ENCODE results near the gene CARTPT. TPM values are rescaled to one million over a fixed set of nuclear protein-coding genes. Genes with fewer than 3 reads are reported as not detected.

Gene CARTPT
- total and polyA plus RNA-seq, 2 of the 8 experiments (the other 6 are each of a cell fraction or from before 2014, with no cell fraction given): not detected

DNA sequence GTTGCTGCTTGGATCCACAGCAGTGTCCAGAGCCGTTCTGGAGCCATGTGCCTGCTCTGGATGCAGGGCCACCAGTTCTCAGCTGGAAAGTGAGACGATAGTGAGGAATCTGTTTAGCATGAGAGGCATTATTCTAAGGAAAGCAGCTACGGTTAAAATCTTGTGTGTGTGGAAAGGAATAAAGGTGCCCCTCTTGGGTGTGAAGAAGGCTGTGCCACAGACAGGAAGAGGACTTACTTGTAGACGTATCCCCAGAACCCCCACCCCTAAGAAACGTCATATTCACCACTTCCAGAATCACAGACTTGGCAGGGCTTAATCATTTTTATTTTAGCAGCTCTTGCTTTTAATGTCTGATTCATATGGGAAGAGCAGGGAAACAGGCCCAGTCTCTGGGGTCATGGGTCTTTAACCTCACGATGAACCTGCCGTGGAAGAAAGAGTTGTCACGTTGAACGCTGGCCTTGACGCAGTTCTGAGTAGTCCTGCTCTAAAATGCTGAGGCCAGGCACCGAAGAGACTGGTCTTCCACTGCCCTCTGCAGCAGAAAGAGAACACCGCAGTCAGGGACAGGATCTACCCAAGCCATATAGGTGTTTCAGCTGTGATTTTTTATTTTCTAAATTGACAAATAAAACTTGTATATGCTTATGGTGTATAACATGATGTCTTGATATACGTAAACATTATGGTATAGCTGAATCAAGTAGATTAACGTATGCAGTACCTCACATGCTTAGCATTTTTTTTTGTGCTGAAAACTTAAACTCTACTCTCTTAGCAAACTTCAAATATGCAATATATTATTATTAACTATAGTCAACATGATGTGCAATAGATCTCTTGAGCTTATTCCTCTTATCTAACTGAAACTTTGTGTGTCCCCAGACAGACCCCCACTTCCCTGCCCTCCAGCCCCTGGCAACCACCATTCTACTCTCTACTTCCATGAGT lies 38.8 kb downstream of the CARTPT start:
- no peak overlapping the region for H3K56ac ChIP-seq (replicated peaks; ENCODE audit: insufficient read length, low read depth, low read length)
- no peak overlapping the region for H2BK15ac ChIP-seq (ENCODE audit: low read length)
- WGBS, 2 experiments (ENCODE audit: extremely low coverage in 1 of 2, insufficient coverage in 1 of 2, insufficient read length in 1 of 2, insufficient replicate concordance in 2 of 2, low coverage in 1 of 2, low lambda C conversion rate in 2 of 2, missing lambda C conversion rate in 1 of 2): 59% methylated on average over 14 of the region's 14 CpGs; no CpG with 5 or more reads in 1 of the 2 experiments
- H4K5ac ChIP-seq (ENCODE audit: insufficient read length, low read depth, low read length): no peak overlapping the region
- H4K20me1 ChIP-seq (replicated peaks in 1 of 2; ENCODE audit: control insufficient read depth in 1 of 2, insufficient read depth in 2 of 2, low read length in 2 of 2): no peaks in the 10 kb centered on the region
- FAIRE-seq: peak; percentile 69
- H3K23ac ChIP-seq (ENCODE audit: insufficient read length): no peak overlapping the region
- no peak overlapping the region for H3K14ac ChIP-seq (ENCODE audit: insufficient read length)
- no peaks in the 10 kb centered on the region; a peak in 1 of 7 replicates for H3K4me1 ChIP-seq (replicated peaks in 1 of 4; ENCODE audit: control insufficient read depth in 3 of 4, insufficient read depth in 4 of 4, low read length in 3 of 4)
- H3K23me2 ChIP-seq (ENCODE audit: low read depth, low read length): no peaks in the 10 kb centered on the region
- H3K9me3 ChIP-seq (ENCODE audit: insufficient read depth in 2 of 2, low read depth in 1 of 2, low read length in 1 of 2): no peaks in the 10 kb centered on the region
- H2BK12ac ChIP-seq (ENCODE audit: low read depth, low read length): no peak overlapping the region
- H2AFZ ChIP-seq (ENCODE audit: low read length): no peak overlapping the region
- no peak overlapping the region for H2BK120ac ChIP-seq (replicated peaks; ENCODE audit: low read depth, low read length)
- POLR2A ChIA-PET (ENCODE audit: partially characterized antibody): no interaction called here
- H3K27me3 ChIP-seq (replicated peaks in 1 of 4; ENCODE audit: control insufficient read depth in 3 of 4, extremely low read depth in 1 of 4, insufficient read depth in 3 of 4, low read length in 3 of 4): no peaks in the 10 kb centered on the region
- no peak overlapping the region for H3K4me3 ChIP-seq (ENCODE audit: extremely low read depth in 1 of 4, insufficient read depth in 2 of 4, low read depth in 3 of 4, low read length in 4 of 4)
- no peak overlapping the region for H3K18ac ChIP-seq (ENCODE audit: extremely low read depth, low read length)
- H3K36me3 ChIP-seq (ENCODE audit: control insufficient read depth in 2 of 4, insufficient read depth in 4 of 4, low read length in 3 of 4): no peaks in the 10 kb centered on the region
- no peak overlapping the region for H3K4me2 ChIP-seq (ENCODE audit: insufficient read depth in 1 of 2, low read depth in 2 of 2, low read length in 2 of 2)
- peak; percentile 31 to 63 for DNase-seq (ENCODE audit: low read depth in 1 of 2, low spot score in 2 of 2)
- no peak overlapping the region for H3K27ac ChIP-seq (ENCODE audit: low read depth, low read length)
- no peak overlapping the region for H4K8ac ChIP-seq (ENCODE audit: extremely low read depth, insufficient read depth, low read length)
- CTCF ChIA-PET (ENCODE audit: partially characterized antibody): interaction anchor here (0.6 to 2.6 kb wide), 35 partner anchors 9 to 289 kb away, joined by 3 to 16 read pairs (median 4); partner anchors contain the start of genes CARTPT and MCCC2
- no peaks in the 10 kb centered on the region for H3K79me1 ChIP-seq (ENCODE audit: low read depth, low read length)
- H2BK20ac ChIP-seq (ENCODE audit: low read length): no peak overlapping the region
- H3K4ac ChIP-seq (replicated peaks; ENCODE audit: insufficient read length, low read depth, low read length): no peak overlapping the region
- no peak overlapping the region for H2AK5ac ChIP-seq (ENCODE audit: low read depth, low read length)
- no peaks in the 10 kb centered on the region; a peak in 1 of 4 replicates for H3K79me2 ChIP-seq (ENCODE audit: control insufficient read depth in 1 of 2, insufficient read depth in 2 of 2, low read length in 2 of 2)
- H3K9ac ChIP-seq (replicated peaks in 1 of 4; ENCODE audit: extremely low read depth in 1 of 4, low read depth in 3 of 4, low read length in 3 of 4): no peak overlapping the region
- H2BK5ac ChIP-seq (ENCODE audit: low read depth, low read length): no peak overlapping the region
- no peak overlapping the region for H4K91ac ChIP-seq (replicated peaks; ENCODE audit: insufficient read length, low read length)
- TF ChIP-seq EP300 (IDR thresholded peaks at IDR 0.05; ENCODE audit: borderline replicate concordance in 1 of 2, low read depth in 2 of 2, low read length in 2 of 2): no peak
- TF ChIP-seq, protein P1, sequence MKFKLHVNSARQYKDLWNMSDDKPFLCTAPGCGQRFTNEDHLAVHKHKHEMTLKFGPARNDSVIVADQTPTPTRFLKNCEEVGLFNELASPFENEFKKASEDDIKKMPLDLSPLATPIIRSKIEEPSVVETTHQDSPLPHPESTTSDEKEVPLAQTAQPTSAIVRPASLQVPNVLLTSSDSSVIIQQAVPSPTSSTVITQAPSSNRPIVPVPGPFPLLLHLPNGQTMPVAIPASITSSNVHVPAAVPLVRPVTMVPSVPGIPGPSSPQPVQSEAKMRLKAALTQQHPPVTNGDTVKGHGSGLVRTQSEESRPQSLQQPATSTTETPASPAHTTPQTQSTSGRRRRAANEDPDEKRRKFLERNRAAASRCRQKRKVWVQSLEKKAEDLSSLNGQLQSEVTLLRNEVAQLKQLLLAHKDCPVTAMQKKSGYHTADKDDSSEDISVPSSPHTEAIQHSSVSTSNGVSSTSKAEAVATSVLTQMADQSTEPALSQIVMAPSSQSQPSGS (IDR thresholded peaks at IDR 0.05; ENCODE audit: low read length): no peak
- no peak for TF ChIP-seq SIRT6 (IDR thresholded peaks at IDR 0.05; ENCODE audit: low read length)
- TF ChIP-seq RAD21 (IDR thresholded peaks at IDR 0.05 in 1 of 2, conservative IDR thresholded peaks at IDR 0.05 in 1 of 2; ENCODE audit: low read depth in 2 of 2, low read length in 2 of 2): peak; percentile 97 to 98

Measured in H1 (cell line).